ENCODE results near the gene CNOT6L. TPM values are rescaled to one million over a fixed set of nuclear protein-coding genes. Genes with fewer than 3 reads are reported as not detected.
"Not testable (repeated sequence)": the region's sequence is repeated elsewhere in the genome, so short reads cannot be mapped to it uniquely, and the experiment has no call there.

The CNOT6L gene
- total and polyA plus RNA-seq, 7 experiments from 2014 or later, result 50.5 to 212 (median 142) TPM

- H3K27ac ChIP-seq (ENCODE audit: low read depth, low read length), result no peak overlapping the region
- CTCF ChIA-PET, result no interaction called here
Observed at GRCh38 chr4:77731656-77732055, 87.5 kb downstream of the CNOT6L start.

GRCh38 chr4:77728420-77728819 is 90.7 kb downstream of the CNOT6L start:
- no peak for DNase-seq
- Mint-ChIP-seq H3K36me3 (peaks cover 7 to 61% (median 34%) of the 10 kb centered on the region in 5 donors), H3K9me3 (no peaks in the 10 kb centered on the region), H3K27me3 (no peaks in the 10 kb centered on the region), H3K4me1 (peaks cover 5 to 42% (median 32%) of the 10 kb centered on the region in 7 donors), H3K27ac (peak overlapping the region in 8 of 9 donors; percentile 4 to 63 (median 45)), H3K4me3 (no peak overlapping the region)
- CTCF ChIA-PET, result interaction anchor here (0.5 kb wide), 1 partner anchor 1808 kb away, joined by 4 read pairs; no protein-coding TSS in a partner anchor
- no peak for ATAC-seq
- Histone ChIP-seq H3K4me3 (ENCODE audit: low read length) (no peak overlapping the region), H3K9me3 (ENCODE audit: control insufficient read depth in 2 of 3, low read length in 3 of 3) (no peaks in the 10 kb centered on the region), H3K4me1 (ENCODE audit: control insufficient read depth in 2 of 2, insufficient read depth in 2 of 2, low read length in 2 of 2) (no peaks in the 10 kb centered on the region), H3K27ac (ENCODE audit: low read depth, low read length) (no peak overlapping the region), H3K27me3 (ENCODE audit: control insufficient read depth in 2 of 2, insufficient read depth in 2 of 2, low read length in 2 of 2) (no peaks in the 10 kb centered on the region), H3K36me3 (ENCODE audit: control insufficient read depth in 2 of 3, insufficient read depth in 3 of 3, low read length in 3 of 3) (peaks cover 22 to 79% (median 33%) of the 10 kb centered on the region in 3 experiments)
- intact Hi-C loops (cut with micrococcal nuclease), result no loop called here
- POLR2A ChIA-PET, result no interaction called here

More at GRCh38 chr4:77731656-77732055, 87.5 kb downstream of the CNOT6L start:
- no peak for DNase-seq
- intact Hi-C loops (cut with micrococcal nuclease), result no loop called here
- Histone ChIP-seq H3K4me1 (ENCODE audit: control insufficient read depth in 2 of 2, insufficient read depth in 2 of 2, low read length in 2 of 2) (peaks cover 10 to 17% of the 10 kb centered on the region in 2 donors), H3K36me3 (ENCODE audit: control insufficient read depth in 2 of 3, insufficient read depth in 3 of 3, low read length in 3 of 3) (peaks cover 18 to 46% (median 22%) of the 10 kb centered on the region in 3 experiments), H3K9me3 (ENCODE audit: control insufficient read depth in 2 of 3, low read length in 3 of 3) (no peaks in the 10 kb centered on the region), H3K4me3 (ENCODE audit: low read length) (no peak overlapping the region), H3K27me3 (ENCODE audit: control insufficient read depth in 2 of 2, insufficient read depth in 2 of 2, low read length in 2 of 2) (no peaks in the 10 kb centered on the region)
- peak overlapping the region in 5 of 9 donors; percentile 31 to 71 (median 61) for H3K27ac Mint-ChIP-seq
- H3K36me3 Mint-ChIP-seq, result peaks cover 4 to 56% (median 30%) of the 10 kb centered on the region in 5 donors
- no peaks in the 10 kb centered on the region for H3K27me3 Mint-ChIP-seq
- POLR2A ChIA-PET, result interaction anchor here (1.0 to 1.6 kb wide), 2 partner anchors 13 to 131 kb away, joined by 3 read pairs; partner anchors contain the start of gene MRPL1
- H3K4me1 Mint-ChIP-seq, result peaks cover 21 to 67% (median 61%) of the 10 kb centered on the region in 7 donors
- no peak overlapping the region for H3K4me3 Mint-ChIP-seq
- no peak for ATAC-seq
- no peaks in the 10 kb centered on the region for H3K9me3 Mint-ChIP-seq

- no peak overlapping the region for H3K4me3 ChIP-seq (ENCODE audit: low read length)
- ChIA-PET POLR2A (interaction anchor here (0.7 kb wide), 1 partner anchor 109 kb away, joined by 3 read pairs; no protein-coding TSS in a partner anchor), CTCF (no interaction called here)
- no peaks in the 10 kb centered on the region for H3K4me1 ChIP-seq (ENCODE audit: control insufficient read depth in 2 of 2, insufficient read depth in 2 of 2, low read length in 2 of 2)
- H3K9me3 ChIP-seq (ENCODE audit: control insufficient read depth in 2 of 3, low read length in 3 of 3), result no peaks in the 10 kb centered on the region
- Mint-ChIP-seq H3K27me3 (no peaks in the 10 kb centered on the region), H3K9me3 (no peaks in the 10 kb centered on the region), H3K4me3 (no peak overlapping the region), H3K4me1 (peaks cover 5 to 42% (median 18%) of the 10 kb centered on the region in 7 donors), H3K27ac (peak overlapping the region in 3 of 9 donors; percentile 5 to 25 (median 25)), H3K36me3 (peaks cover 8 to 39% (median 32%) of the 10 kb centered on the region in 5 donors)
- ATAC-seq (no peak), DNase-seq (no peak)
- H3K27me3 ChIP-seq (ENCODE audit: control insufficient read depth in 2 of 2, insufficient read depth in 2 of 2, low read length in 2 of 2), result no peaks in the 10 kb centered on the region
- intact Hi-C loops (cut with micrococcal nuclease), result loop anchor here in 1 of 2 donors (2.0 kb wide), 1 partner anchor 14 kb away; no protein-coding TSS in a partner anchor
- peaks cover 0 to 56% (median 20%) of the 10 kb centered on the region in 3 experiments for H3K36me3 ChIP-seq (ENCODE audit: control insufficient read depth in 2 of 3, insufficient read depth in 3 of 3, low read length in 3 of 3)
- H3K27ac ChIP-seq (ENCODE audit: low read depth, low read length), result no peak overlapping the region
Observed at GRCh38 chr4:77721073-77721472, 98.1 kb downstream of the CNOT6L start.

GRCh38 chr4:77718500-77718899 is 100.7 kb downstream of the CNOT6L start:
- H3K4me1 ChIP-seq (ENCODE audit: control insufficient read depth in 2 of 2, insufficient read depth in 2 of 2, low read length in 2 of 2); ATAC-seq; H3K4me3 ChIP-seq (ENCODE audit: low read length); H3K9me3 ChIP-seq (ENCODE audit: control insufficient read depth in 2 of 3, low read length in 3 of 3); H3K9me3 Mint-ChIP-seq; H3K27ac Mint-ChIP-seq; intact Hi-C loops (cut with micrococcal nuclease); DNase-seq; CTCF ChIA-PET; H3K27ac ChIP-seq (ENCODE audit: low read depth, low read length); H3K27me3 ChIP-seq (ENCODE audit: control insufficient read depth in 2 of 2, insufficient read depth in 2 of 2, low read length in 2 of 2); POLR2A ChIA-PET; H3K4me3 Mint-ChIP-seq; H3K27me3 Mint-ChIP-seq: not testable (repeated sequence)
- peaks cover 5 to 52% (median 22%) of the 10 kb centered on the region in 7 donors for H3K4me1 Mint-ChIP-seq
- peaks cover 0 to 31% (median 10%) of the 10 kb centered on the region in 3 experiments for H3K36me3 ChIP-seq (ENCODE audit: control insufficient read depth in 2 of 3, insufficient read depth in 3 of 3, low read length in 3 of 3)
- H3K36me3 Mint-ChIP-seq, result peaks cover 5 to 35% (median 29%) of the 10 kb centered on the region in 5 donors

GRCh38 chr4:77715414-77716290 is 103.5 kb downstream of the CNOT6L start:
- intact Hi-C loops (cut with micrococcal nuclease), result no loop called here

GRCh38 chr4:77714514-77714913 is 104.7 kb downstream of the CNOT6L start:
- peaks cover 12 to 40% (median 32%) of the 10 kb centered on the region in 5 donors for H3K36me3 Mint-ChIP-seq
- no peak overlapping the region for H3K27ac ChIP-seq (ENCODE audit: low read depth, low read length)

More at GRCh38 chr4:77715414-77716290, 103.5 kb downstream of the CNOT6L start:
- ATAC-seq (no peak), DNase-seq (no peak)
- peaks cover 5 to 47% (median 18%) of the 10 kb centered on the region in 7 donors for H3K4me1 Mint-ChIP-seq
- no peaks in the 10 kb centered on the region for H3K27me3 Mint-ChIP-seq
- no peaks in the 10 kb centered on the region for H3K4me1 ChIP-seq (ENCODE audit: control insufficient read depth in 2 of 2, insufficient read depth in 2 of 2, low read length in 2 of 2)
- H3K4me3 ChIP-seq (ENCODE audit: low read length), result no peak overlapping the region
- peak overlapping the region in 2 of 10 donors; percentile 3 to 50 for H3K4me3 Mint-ChIP-seq
- H3K36me3 ChIP-seq (ENCODE audit: control insufficient read depth in 2 of 3, insufficient read depth in 3 of 3, low read length in 3 of 3), result peaks cover 0 to 8% (median 6%) of the 10 kb centered on the region in 3 experiments
- no peak overlapping the region for H3K27ac ChIP-seq (ENCODE audit: low read depth, low read length)
- ChIA-PET POLR2A (interaction anchor here (0.6 kb wide), 1 partner anchor 50 kb away, joined by 3 read pairs; no protein-coding TSS in a partner anchor), CTCF (no interaction called here)
- H3K9me3 ChIP-seq (ENCODE audit: control insufficient read depth in 2 of 3, low read length in 3 of 3), result no peaks in the 10 kb centered on the region
- no peaks in the 10 kb centered on the region for H3K27me3 ChIP-seq (ENCODE audit: control insufficient read depth in 2 of 2, insufficient read depth in 2 of 2, low read length in 2 of 2)
- peaks cover 14 to 40% (median 35%) of the 10 kb centered on the region in 5 donors for H3K36me3 Mint-ChIP-seq
- H3K9me3 Mint-ChIP-seq, result peaks cover 0 to 4% (median 0%) of the 10 kb centered on the region in 11 donors
- peak overlapping the region in 5 of 9 donors; percentile 42 to 77 (median 64) for H3K27ac Mint-ChIP-seq

More at GRCh38 chr4:77714514-77714913, 104.7 kb downstream of the CNOT6L start:
- Mint-ChIP-seq H3K4me3 (no peak overlapping the region), H3K9me3 (peaks cover 0 to 4% (median 0%) of the 10 kb centered on the region in 11 donors), H3K4me1 (peaks cover 5 to 41% (median 18%) of the 10 kb centered on the region in 7 donors), H3K27me3 (no peaks in the 10 kb centered on the region), H3K27ac (peak overlapping the region in 2 of 9 donors; percentile 48 to 63)
- Histone ChIP-seq H3K9me3 (ENCODE audit: control insufficient read depth in 2 of 3, low read length in 3 of 3) (no peaks in the 10 kb centered on the region), H3K4me1 (ENCODE audit: control insufficient read depth in 2 of 2, insufficient read depth in 2 of 2, low read length in 2 of 2) (no peaks in the 10 kb centered on the region), H3K36me3 (ENCODE audit: control insufficient read depth in 2 of 3, insufficient read depth in 3 of 3, low read length in 3 of 3) (peaks cover 0 to 8% (median 0%) of the 10 kb centered on the region in 3 experiments), H3K4me3 (ENCODE audit: low read length) (no peak overlapping the region), H3K27me3 (ENCODE audit: control insufficient read depth in 2 of 2, insufficient read depth in 2 of 2, low read length in 2 of 2) (no peaks in the 10 kb centered on the region)
- intact Hi-C loops (cut with micrococcal nuclease), result loop anchor here in 1 of 2 donors (5.0 kb wide), 1 partner anchor 38 kb away; no protein-coding TSS in a partner anchor
- DNase-seq (no peak), ATAC-seq (no peak)
- CTCF ChIA-PET, result no interaction called here
- POLR2A ChIA-PET, result no interaction called here

All from naive thymus-derived CD4-positive, alpha-beta T cell (primary cell).